Caco-2 (cell line): Measurements from ENCODE around the gene DROSHA. TPM values are rescaled to one million over a fixed set of nuclear protein-coding genes. Genes with fewer than 3 reads are reported as not detected.
"Not testable (repeated sequence)": the region's sequence is repeated elsewhere in the genome, so short reads cannot be mapped to it uniquely, and the experiment has no call there.

ENCODE experiments used
- BruUV-seq: library from RNA; stranded (reverse); fragments of 400-500 nt; replicated peaks from 2 replicates; lab custom pipeline; 2021; lab: Mats Ljungman, UMichigan
- CTCF ChIA-PET: fragments of 300-600 bp; sonication (Branson Sonifier 250); formaldehyde crosslinking; loops from one replicate; lab custom pipeline; 2022; ENCODE audit warnings: antibody characterized with exemption; lab: Charles Lee
- POLR2A ChIA-PET: fragments of 300-600 bp; sonication (Branson Sonifier 250); formaldehyde crosslinking; loops from one replicate; lab custom pipeline; 2022; ENCODE audit warnings: antibody characterized with exemption; lab: Charles Lee
- DNase-seq, 2 experiments: peaks; one replicate each; pipeline versions ENCODE4 v3.0.0 to v3.0.0-alpha.2; 2020 to 2022
- H3K27me3 ChIP-seq: replicated peaks from 2 replicates; pipeline ENCODE4 v1.6.0; 2011; ENCODE audit warnings: low read length; ENCODE audit not compliant: control insufficient read depth, insufficient read depth
- H3K36me3 ChIP-seq: 2 replicates; pipeline ENCODE4 v1.5.1; 2011; ENCODE audit warnings: low read length; ENCODE audit not compliant: control insufficient read depth, insufficient read depth
- H3K4me1 ChIP-seq: fragments of 250-450 bp; sonication (Bioruptor Pico); 2 replicates; pipeline ENCODE4 v1.5.1; 2020; ENCODE audit warnings: mild to moderate bottlenecking
- H3K4me3 ChIP-seq: 2 replicates; pipeline ENCODE4 v1.5.1; 2011; ENCODE audit warnings: low read depth, mild to moderate bottlenecking, control low read depth, low read length
- H3K9me3 ChIP-seq: fragments of 250-450 bp; sonication (Bioruptor Pico); 2 replicates; pipeline ENCODE4 v1.5.1; 2020; ENCODE audit warnings: mild to moderate bottlenecking, moderate library complexity
- H3K27ac Mint-ChIP-seq: one replicate; pipeline ENCODE4 v1.8.0; 2022; ENCODE audit warnings: mixed read lengths; ENCODE audit not compliant: unreplicated experiment
- H3K27me3 Mint-ChIP-seq: one replicate; pipeline ENCODE4 v1.8.0; 2022; ENCODE audit warnings: mixed read lengths; ENCODE audit not compliant: insufficient read depth, unreplicated experiment
- H3K36me3 Mint-ChIP-seq: one replicate; pipeline ENCODE4 v1.8.0; 2022; ENCODE audit warnings: mild to moderate bottlenecking, mixed read lengths; ENCODE audit not compliant: insufficient read depth, unreplicated experiment
- H3K4me1 Mint-ChIP-seq: one replicate; pipeline ENCODE4 v1.8.0; 2022; ENCODE audit warnings: low read depth, mixed read lengths; ENCODE audit not compliant: unreplicated experiment
- H3K4me3 Mint-ChIP-seq: one replicate; pipeline ENCODE4 v1.8.0; 2022; ENCODE audit warnings: mild to moderate bottlenecking, moderate library complexity, mixed read lengths; ENCODE audit not compliant: unreplicated experiment
- H3K9me3 Mint-ChIP-seq: one replicate; pipeline ENCODE4 v1.8.0; 2022; ENCODE audit warnings: mixed read lengths; ENCODE audit not compliant: unreplicated experiment
- intact Hi-C: fragments of 100-400 bp; cut with micrococcal nuclease; formaldehyde crosslinking; loops from one replicate; pipeline ENCODE4 v1.10.0; 2022; ENCODE audit not compliant: unreplicated experiment
- total RNA-seq: library from RNA; stranded (reverse); gene quantifications from 2 replicates; pipeline ENCODE4 v1.2.3, GENCODE V29; 2022
- TF ChIP-seq, protein P1 (sequence below), 2 experiments: fragments of 200-600 bp in 1 of 2; IDR thresholded peaks; 1 replicate in 1 of 2; 2 replicates in 1 of 2; pipeline versions ENCODE4 v1.5.1 to v1.8.0; 2011 to 2022; ENCODE audit warnings: antibody characterized with exemption in 1 of 2, control low read depth in 1 of 2, inconsistent platforms in 1 of 2, low read depth in 1 of 2, low read length in 1 of 2, mild to moderate bottlenecking in 1 of 2, moderate library complexity in 1 of 2; ENCODE audit not compliant: insufficient read depth in 1 of 2, severe bottlenecking in 1 of 2, unreplicated experiment in 1 of 2

DROSHA gene
- total RNA-seq, 1 experiment from 2014 or later = 88.4 TPM

DNA sequence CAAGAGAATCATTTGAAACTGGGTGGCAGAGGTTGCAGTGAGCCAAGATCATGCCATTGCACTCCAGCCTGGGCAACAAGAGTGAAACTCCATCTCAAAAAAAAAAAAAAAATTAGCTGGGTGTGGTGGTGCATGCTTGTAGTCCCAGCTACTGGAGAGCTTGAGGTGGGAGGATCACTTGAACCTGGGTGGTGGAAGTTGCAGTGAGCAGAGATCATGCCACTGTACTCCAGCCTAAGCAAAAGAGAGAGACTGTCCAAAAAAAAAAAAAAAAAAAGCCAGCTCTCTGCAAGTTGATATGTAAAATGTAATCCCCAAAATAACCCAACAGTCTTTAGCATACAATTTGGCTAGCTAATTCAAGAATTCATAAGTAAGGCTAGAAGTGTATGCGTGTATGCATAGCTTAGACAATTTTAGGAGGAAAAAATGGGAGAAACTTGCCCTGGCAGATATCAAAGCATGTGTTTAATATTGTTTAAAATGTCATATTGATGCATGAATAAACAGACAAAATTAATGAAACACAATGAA lies 36.5 kb upstream of the DROSHA start:
- TF ChIP-seq, protein P1, sequence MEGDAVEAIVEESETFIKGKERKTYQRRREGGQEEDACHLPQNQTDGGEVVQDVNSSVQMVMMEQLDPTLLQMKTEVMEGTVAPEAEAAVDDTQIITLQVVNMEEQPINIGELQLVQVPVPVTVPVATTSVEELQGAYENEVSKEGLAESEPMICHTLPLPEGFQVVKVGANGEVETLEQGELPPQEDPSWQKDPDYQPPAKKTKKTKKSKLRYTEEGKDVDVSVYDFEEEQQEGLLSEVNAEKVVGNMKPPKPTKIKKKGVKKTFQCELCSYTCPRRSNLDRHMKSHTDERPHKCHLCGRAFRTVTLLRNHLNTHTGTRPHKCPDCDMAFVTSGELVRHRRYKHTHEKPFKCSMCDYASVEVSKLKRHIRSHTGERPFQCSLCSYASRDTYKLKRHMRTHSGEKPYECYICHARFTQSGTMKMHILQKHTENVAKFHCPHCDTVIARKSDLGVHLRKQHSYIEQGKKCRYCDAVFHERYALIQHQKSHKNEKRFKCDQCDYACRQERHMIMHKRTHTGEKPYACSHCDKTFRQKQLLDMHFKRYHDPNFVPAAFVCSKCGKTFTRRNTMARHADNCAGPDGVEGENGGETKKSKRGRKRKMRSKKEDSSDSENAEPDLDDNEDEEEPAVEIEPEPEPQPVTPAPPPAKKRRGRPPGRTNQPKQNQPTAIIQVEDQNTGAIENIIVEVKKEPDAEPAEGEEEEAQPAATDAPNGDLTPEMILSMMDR (IDR thresholded peaks at IDR 0.05; ENCODE audit: insufficient read depth in 1 of 2, low read depth in 1 of 2, low read length in 1 of 2, severe bottlenecking in 1 of 2, unreplicated experiment in 1 of 2) = no peak
- H3K27me3 ChIP-seq = no peaks in the 10 kb centered on the region
- no peak overlapping the region for H3K4me3 ChIP-seq
- POLR2A ChIA-PET = no interaction called here
- peaks cover 15% of the 10 kb centered on the region for H3K9me3 ChIP-seq
- no peak overlapping the region for H3K4me3 Mint-ChIP-seq
- H3K9me3 Mint-ChIP-seq = peaks cover 24% of the 10 kb centered on the region
- no peaks in the 10 kb centered on the region for H3K4me1 ChIP-seq
- CTCF ChIA-PET = interaction anchor here (0.7 kb wide), 1 partner anchor 699 kb away, joined by 4 read pairs; no protein-coding TSS in a partner anchor
- peaks cover 9% of the 10 kb centered on the region for H3K27me3 Mint-ChIP-seq
- no peaks in the 10 kb centered on the region for H3K36me3 Mint-ChIP-seq
- no peak overlapping the region for H3K27ac Mint-ChIP-seq
- BruUV-seq = no TSS peak
- no peak for DNase-seq
- no peaks in the 10 kb centered on the region for H3K36me3 ChIP-seq
- intact Hi-C loops = no loop called here
- H3K4me1 Mint-ChIP-seq = no peaks in the 10 kb centered on the region

DNA sequence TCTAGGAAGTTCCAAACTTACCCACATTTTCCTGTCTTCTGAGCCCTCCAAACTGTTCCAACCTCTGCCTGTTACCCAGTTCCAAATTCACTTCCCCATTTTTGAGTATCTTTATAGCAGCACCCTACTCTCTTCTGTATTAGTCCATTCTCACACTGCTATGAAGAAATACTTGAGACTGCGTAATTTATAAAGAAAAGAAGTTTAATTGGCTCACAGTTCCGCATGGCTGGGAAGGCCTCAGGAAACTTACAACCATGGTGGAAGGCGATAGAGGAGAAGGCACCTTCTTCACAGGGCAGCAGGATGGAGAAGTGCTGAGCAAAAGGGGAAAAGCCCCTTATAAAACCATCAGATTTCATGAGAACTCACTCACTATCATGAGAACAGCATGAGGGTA lies 34.5 kb upstream of the DROSHA start:
- H3K27ac Mint-ChIP-seq, H3K4me1 ChIP-seq, H3K36me3 ChIP-seq, H3K4me1 Mint-ChIP-seq, H3K4me3 ChIP-seq, BruUV-seq, intact Hi-C loops, H3K4me3 Mint-ChIP-seq, H3K36me3 Mint-ChIP-seq, DNase-seq, CTCF ChIA-PET, POLR2A ChIA-PET, H3K27me3 Mint-ChIP-seq, H3K27me3 ChIP-seq: not testable (repeated sequence)
- H3K9me3 ChIP-seq = peaks cover 15% of the 10 kb centered on the region
- H3K9me3 Mint-ChIP-seq = peaks cover 24% of the 10 kb centered on the region

GRCh38 chr5:31563216-31563615 lies 31.3 kb upstream of the DROSHA start:
- H3K4me3 Mint-ChIP-seq = no peak overlapping the region
- Histone ChIP-seq H3K27me3 (no peaks in the 10 kb centered on the region), H3K4me1 (no peaks in the 10 kb centered on the region), H3K4me3 (no peak overlapping the region), H3K9me3 (peaks cover 15% of the 10 kb centered on the region), H3K36me3 (no peaks in the 10 kb centered on the region)
- H3K27ac Mint-ChIP-seq = no peak overlapping the region
- ChIA-PET CTCF (interaction anchor here (0.7 kb wide), 1 partner anchor 98 kb away, joined by 13 read pairs; no protein-coding TSS in a partner anchor), POLR2A (no interaction called here)
- intact Hi-C loops = no loop called here
- TF ChIP-seq, protein P1 (IDR thresholded peaks at IDR 0.05; ENCODE audit: insufficient read depth in 1 of 2, low read depth in 1 of 2, low read length in 1 of 2, severe bottlenecking in 1 of 2, unreplicated experiment in 1 of 2) = no peak
- DNase-seq = no peak
- no TSS peak for BruUV-seq
- H3K4me1 Mint-ChIP-seq = no peaks in the 10 kb centered on the region
- no peaks in the 10 kb centered on the region for H3K27me3 Mint-ChIP-seq
- peaks cover 24% of the 10 kb centered on the region for H3K9me3 Mint-ChIP-seq
- H3K36me3 Mint-ChIP-seq = no peaks in the 10 kb centered on the region
